C4-2B (cell line): Measurements from ENCODE around the gene IGFBP7.

Experiments
- CTCF ChIP-seq: fragments of 450-650 bp; conservative IDR thresholded peaks from 2 replicates; pipeline ENCODE4 v1.5.1; 2017; ENCODE audit warnings: mild to moderate bottlenecking
- ZFX ChIP-seq: fragments of 450-650 bp; IDR thresholded peaks from 2 replicates; pipeline ENCODE4 v1.6.1; 2017

- TF ChIP-seq CTCF (no peak), ZFX (no peak)
Observed at GRCh38 chr4:57055886-57056285, 54.3 kb downstream of the IGFBP7 start.
